Stimulated activated CD4-positive, alpha-beta T cell treated with anti-CD3 and anti-CD28 coated beads, Interleukin-2, amount 100 ng/mL, for 4 hours (primary cell): Measurements from ENCODE around the gene KTI12.
"Not testable (repeated sequence)": the region's sequence is repeated elsewhere in the genome, so short reads cannot be mapped to it uniquely, and the experiment has no call there.

ENCODE experiments used
- DNase-seq: peaks from one replicate; pipeline ENCODE4 v3.0.0-alpha.2; 2020; ENCODE audit warnings: low read depth

The KTI12 gene

GRCh38 chr1:52037909-52038308 lies 4.3 kb upstream of the KTI12 start:
- DNase-seq: no peak

DNA sequence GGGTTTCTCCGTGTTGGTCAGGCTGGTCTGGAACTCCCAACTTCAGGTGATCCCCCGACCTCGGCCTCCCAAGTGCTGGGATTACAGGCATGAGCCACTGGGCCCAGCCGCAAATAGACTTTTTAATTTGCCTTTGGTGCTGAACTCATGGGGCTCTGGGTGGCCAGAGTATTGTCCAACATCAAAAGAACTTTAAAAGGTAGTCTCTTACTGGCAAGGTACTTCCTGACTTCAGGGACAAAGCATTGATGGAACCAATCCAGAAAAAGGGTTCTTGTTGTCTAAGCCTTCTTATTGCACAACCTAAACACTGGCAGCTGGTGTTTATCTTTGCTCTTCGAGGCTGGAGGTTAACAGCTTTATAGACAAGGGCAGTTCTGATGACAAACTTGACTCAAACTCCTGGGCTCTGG lies 3.8 kb upstream of the KTI12 start:
- no peak for DNase-seq

GRCh38 chr1:52034050-52034384 lies 407 bp upstream of the KTI12 start:
- no peak for DNase-seq

DNA sequence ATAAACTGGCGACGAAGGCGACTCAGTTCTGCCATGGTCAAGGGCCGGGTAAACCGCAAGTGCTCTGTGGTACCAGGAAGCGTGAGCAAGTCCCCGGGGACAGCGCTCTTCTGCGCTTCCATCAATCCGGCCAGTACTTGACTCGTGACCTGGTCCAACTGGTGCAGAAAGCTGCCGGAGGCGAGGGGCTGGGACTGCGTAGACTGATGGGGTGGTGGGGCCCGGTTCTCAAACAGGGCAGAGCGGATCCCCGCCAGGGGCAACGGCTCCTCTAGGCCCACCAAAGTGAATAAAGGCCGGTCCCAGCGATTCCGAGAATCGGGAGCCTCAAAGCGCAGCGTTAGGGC lies 852 bp downstream of the KTI12 start:
- no peak for DNase-seq

DNA sequence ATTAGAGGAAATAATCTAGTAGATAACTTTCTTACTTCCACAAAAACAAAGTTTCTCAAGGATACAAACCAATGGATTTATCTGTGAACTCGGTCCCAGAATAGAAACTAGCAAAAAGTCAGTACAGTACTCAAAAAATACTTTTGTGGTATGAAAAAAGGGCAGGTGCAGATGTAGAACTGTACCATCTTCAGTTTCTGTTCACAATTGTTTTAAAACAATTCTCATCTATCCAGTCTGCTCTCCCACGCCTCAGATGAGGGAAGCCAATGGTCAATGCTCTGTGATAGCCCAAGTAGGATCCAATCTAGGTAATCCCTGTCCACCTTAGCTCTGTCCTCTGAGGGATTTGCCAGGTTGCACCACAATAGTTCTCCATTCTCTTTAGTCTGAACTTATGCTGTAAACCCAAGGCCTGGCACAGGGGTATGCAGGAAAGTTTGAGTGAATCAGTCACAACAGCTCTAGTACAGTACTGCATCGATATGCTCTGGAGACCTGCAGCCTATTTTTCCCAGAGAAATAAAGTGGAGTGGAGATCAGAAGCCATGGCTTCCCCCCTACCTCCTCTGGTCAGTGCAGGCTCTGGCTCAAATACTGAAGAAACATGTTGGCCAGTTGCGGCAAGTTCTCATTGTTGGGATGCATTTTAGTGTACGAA lies 1.4 kb downstream of the KTI12 start:
- DNase-seq: no peak

DNA sequence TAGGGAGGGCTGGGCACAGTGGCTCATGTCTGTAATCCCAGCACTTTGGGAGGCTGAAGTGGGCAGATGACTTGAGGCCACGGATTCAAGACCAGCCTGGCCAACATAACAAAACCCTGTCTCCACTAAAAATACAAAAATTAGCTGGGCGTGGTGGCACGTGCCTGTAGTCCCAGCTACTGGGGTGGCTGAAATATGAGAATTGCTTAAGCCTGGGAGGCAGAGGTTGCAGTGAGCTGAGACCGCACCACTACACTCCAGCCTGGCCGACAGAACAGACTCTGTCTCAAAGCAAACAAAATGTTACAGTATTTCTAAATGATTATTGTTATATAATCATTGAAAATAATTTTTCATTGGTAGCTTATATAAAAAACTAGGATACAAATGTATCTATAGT lies 4.8 kb downstream of the KTI12 start:
- DNase-seq: not testable (repeated sequence)

- no peak for DNase-seq
Measured at GRCh38 chr1:52028328-52028727, 5.3 kb downstream of the KTI12 start.

DNA sequence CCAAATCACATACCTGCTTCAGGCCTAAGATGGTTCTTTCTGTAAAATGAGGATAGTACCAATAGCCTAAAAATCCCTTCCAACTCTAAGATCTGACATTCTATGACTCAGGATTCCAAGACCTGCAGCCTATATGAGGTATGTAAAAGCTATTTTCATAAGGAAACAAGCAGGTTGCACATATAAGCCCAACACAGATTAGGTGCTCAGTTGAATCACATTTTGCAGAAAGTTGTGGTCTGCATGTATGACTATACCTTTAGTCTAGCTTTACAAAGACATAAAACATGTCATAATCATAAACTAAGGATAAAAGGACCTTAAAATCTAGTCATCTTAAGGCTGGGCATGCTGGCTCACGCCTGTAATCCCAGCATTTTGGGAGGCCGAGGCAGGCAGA lies 7.3 kb downstream of the KTI12 start:
- DNase-seq: no peak

- DNase-seq: no peak
Measured at GRCh38 chr1:52022133-52022532, 11.5 kb downstream of the KTI12 start.

GRCh38 chr1:52008071-52008809 lies 25.4 kb downstream of the KTI12 start:
- DNase-seq: no peak

GRCh38 chr1:52007215-52008002 lies 26.2 kb downstream of the KTI12 start:
- DNase-seq: no peak

- not testable (repeated sequence) for DNase-seq
Measured at GRCh38 chr1:52006081-52006553, 27.5 kb downstream of the KTI12 start.

DNA sequence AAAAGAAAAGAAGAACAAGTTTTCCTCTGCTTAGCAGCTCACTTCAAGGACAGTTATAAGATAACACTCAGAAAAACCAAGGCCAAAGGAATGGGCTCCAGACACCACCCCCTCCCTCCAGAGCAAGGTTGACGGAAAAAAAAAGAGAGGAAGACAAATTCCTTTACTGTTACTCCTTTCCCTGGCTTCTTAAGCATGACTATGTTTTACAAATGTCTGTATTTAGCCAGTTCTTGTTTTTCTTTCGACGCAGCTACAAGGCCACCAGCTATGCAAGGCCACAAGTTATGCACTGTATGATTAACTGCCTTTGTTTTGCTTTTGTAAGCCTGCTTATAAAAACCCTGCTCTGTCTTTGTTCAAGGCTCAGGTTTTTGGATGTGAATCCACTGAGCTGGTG lies 28.1 kb downstream of the KTI12 start:
- DNase-seq: not testable (repeated sequence)

DNA sequence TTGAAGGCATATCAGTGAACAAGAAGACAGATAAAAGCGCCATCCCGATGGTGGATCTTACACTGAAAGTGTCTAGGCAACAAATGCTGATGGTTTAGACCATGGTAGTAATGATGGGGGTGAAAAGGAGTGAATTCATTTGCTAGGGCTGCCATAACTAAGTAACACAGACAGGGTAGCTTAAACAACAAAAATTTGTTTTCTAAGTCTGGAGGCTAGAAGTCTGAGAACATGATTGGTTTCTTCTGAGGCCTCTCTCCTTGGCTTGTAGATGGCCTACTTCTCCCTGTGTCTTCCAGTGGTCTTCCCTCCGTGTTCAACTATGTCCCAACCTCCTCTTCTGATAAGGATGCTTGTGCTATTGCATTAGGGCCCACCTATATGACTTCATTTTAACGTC lies 29.7 kb downstream of the KTI12 start:
- no peak for DNase-seq

- peak; percentile 43 for DNase-seq
Measured at GRCh38 chr1:52002038-52002917, 31.3 kb downstream of the KTI12 start.

- DNase-seq: no peak
Measured at GRCh38 chr1:51998701-51999100, 34.9 kb downstream of the KTI12 start.

GRCh38 chr1:51997974-51998382 lies 35.6 kb downstream of the KTI12 start:
- DNase-seq: no peak

GRCh38 chr1:51990478-51990965 lies 43.1 kb downstream of the KTI12 start, which contains the start of gene RAB3B:
RAB3B (minus strand) TSS chr1:51990700; CDS start chr1:51977117, 13,583 bp downstream.
- DNase-seq: peak; percentile 84

GRCh38 chr1:51989582-51990477 lies 43.8 kb downstream of the KTI12 start:
- no peak for DNase-seq

- DNase-seq: no peak
Measured at GRCh38 chr1:51988254-51988653, 45.4 kb downstream of the KTI12 start.

GRCh38 chr1:51986718-51987117 lies 46.9 kb downstream of the KTI12 start:
- DNase-seq: no peak
